Endothelial cell of umbilical vein (primary cell): ENCODE measurements around the gene GFPT1. TPM values are rescaled to one million over a fixed set of nuclear protein-coding genes. Genes with fewer than 3 reads are reported as not detected.

Source experiments
- BruUV-seq: library from RNA; stranded (reverse); fragments of 400-500 nt; replicated peaks from 2 replicates; lab custom pipeline; 2021; lab: Mats Ljungman, UMichigan
- CTCF ChIA-PET: fragments of 300-600, 350-600 bp; sonication (Branson Sonifier 250); formaldehyde crosslinking; loops from one replicate; lab custom pipeline; 2021; ENCODE audit warnings: antibody characterized with exemption, inconsistent platforms; lab: Charles Lee
- POLR2A ChIA-PET: fragments of 300-600, 350-600 bp; sonication (Branson Sonifier 250); formaldehyde crosslinking; loops from one replicate; lab custom pipeline; 2021; ENCODE audit warnings: antibody characterized with exemption, inconsistent platforms; lab: Charles Lee
- DNase-seq: peaks from one replicate; pipeline ENCODE4 v3.0.0-alpha.2; 2011; ENCODE audit warnings: low read depth, low spot score
- FAIRE-seq: peaks from 2 replicates; lab custom pipeline; 2011; peaks lifted over from hg19 to GRCh38; lab: Jason Lieb, UNC
- H2AFZ ChIP-seq: 2 replicates; pipeline ENCODE4 v1.6.0; 2012; ENCODE audit warnings: low read depth, low read length, control low read depth, inconsistent platforms
- H3K27ac ChIP-seq: 2 replicates; pipeline ENCODE4 v1.5.1; 2011; ENCODE audit warnings: low read depth, mild to moderate bottlenecking, control low read depth, low read length, moderate library complexity; ENCODE audit not compliant: insufficient read depth
- H3K27me3 ChIP-seq, 2 experiments: 2 replicates each; pipeline versions ENCODE4 v1.6.0 to v1.6.1; 2011; ENCODE audit warnings: low read length in 2 of 2, mixed read lengths in 1 of 2; ENCODE audit not compliant: control insufficient read depth in 2 of 2, insufficient read depth in 2 of 2
- H3K36me3 ChIP-seq, 2 experiments: 2 replicates in 1 of 2; 3 replicates in 1 of 2; pipeline ENCODE4 v1.5.1; 2011; ENCODE audit warnings: low read length in 2 of 2, mild to moderate bottlenecking in 1 of 2, moderate library complexity in 1 of 2; ENCODE audit not compliant: control insufficient read depth in 2 of 2, insufficient read depth in 2 of 2; ENCODE audit errors: extremely low read depth in 1 of 2
- H3K4me1 ChIP-seq: 3 replicates; pipeline ENCODE4 v1.5.1; 2011; ENCODE audit warnings: mild to moderate bottlenecking, low read length; ENCODE audit not compliant: control insufficient read depth, insufficient read depth; ENCODE audit errors: extremely low read depth
- H3K4me2 ChIP-seq: 2 replicates; pipeline ENCODE4 v1.6.1; 2011; ENCODE audit warnings: low read length, control low read depth, mixed read lengths; ENCODE audit not compliant: insufficient read depth
- H3K4me3 ChIP-seq, 3 experiments: fragments of 200-600 bp in 1 of 3; sonication (generic), shearing (Covaris generic) in 1 of 3; replicated peaks in 1 of 3; 2 replicates each; pipeline ENCODE4 v1.5.1; 2011 to 2016; ENCODE audit warnings: control low read depth in 3 of 3, low read length in 3 of 3, mild to moderate bottlenecking in 2 of 3, inconsistent platforms in 1 of 3, low read depth in 1 of 3, moderate library complexity in 1 of 3; ENCODE audit not compliant: insufficient read depth in 1 of 3
- H3K79me2 ChIP-seq: 2 replicates; pipeline ENCODE4 v1.6.0; 2012; ENCODE audit warnings: low read length, inconsistent platforms; ENCODE audit not compliant: control insufficient read depth, insufficient read depth
- H3K9ac ChIP-seq: replicated peaks from 2 replicates; pipeline ENCODE3; 2011; ENCODE audit warnings: low read length, control low read depth; ENCODE audit not compliant: insufficient read depth; ENCODE audit errors: extremely low read depth
- H3K9me1 ChIP-seq: replicated peaks from 3 replicates; pipeline ENCODE4 v1.6.0; 2011; ENCODE audit warnings: mild to moderate bottlenecking, low read length; ENCODE audit not compliant: control insufficient read depth, insufficient read depth; ENCODE audit errors: extremely low read depth
- H3K9me3 ChIP-seq: replicated peaks from 2 replicates; pipeline ENCODE4 v1.5.1; 2012; ENCODE audit warnings: low read length, inconsistent platforms; ENCODE audit not compliant: control insufficient read depth, insufficient read depth
- H4K20me1 ChIP-seq: replicated peaks from 2 replicates; pipeline ENCODE3; 2011; ENCODE audit warnings: mild to moderate bottlenecking, low read length; ENCODE audit not compliant: control insufficient read depth, insufficient read depth; ENCODE audit errors: extremely low read depth
- EZH2 ChIP-seq: IDR thresholded peaks from 2 replicates; pipeline ENCODE4 v1.6.1; 2012; ENCODE audit warnings: borderline replicate concordance, low read depth, mild to moderate bottlenecking, moderate library complexity, low read length, inconsistent platforms; ENCODE audit not compliant: severe bottlenecking
- FOS ChIP-seq: IDR thresholded peaks from 2 replicates; pipeline ENCODE4 v1.6.1; 2011; ENCODE audit warnings: mild to moderate bottlenecking, low read length, moderate library complexity, borderline replicate concordance; ENCODE audit not compliant: insufficient read depth
- GATA2 ChIP-seq: IDR thresholded peaks from 2 replicates; pipeline ENCODE4 v1.7.0; 2011; ENCODE audit warnings: low read depth, mild to moderate bottlenecking, moderate library complexity, mixed read lengths, low read length; ENCODE audit not compliant: insufficient read length, insufficient read depth
- JUN ChIP-seq: IDR thresholded peaks from 2 replicates; pipeline ENCODE4 v1.6.1; 2011; ENCODE audit warnings: borderline replicate concordance, low read depth; ENCODE audit not compliant: insufficient read length, insufficient read depth
- MYC ChIP-seq: IDR thresholded peaks from one replicate; pipeline ENCODE4 v1.6.1; 2011; ENCODE audit warnings: mild to moderate bottlenecking, low read depth, low read length
- POLR2A ChIP-seq: IDR thresholded peaks from 2 replicates; pipeline ENCODE4 v1.6.1; 2012; ENCODE audit warnings: low read depth, mild to moderate bottlenecking, control low read depth, low read length
- POLR2AphosphoS5 ChIP-seq: IDR thresholded peaks from 2 replicates; pipeline ENCODE4 v1.6.1; 2012; ENCODE audit warnings: low read depth, mild to moderate bottlenecking, control low read depth, low read length, moderate library complexity; ENCODE audit not compliant: insufficient read depth
- dilution Hi-C: fragments of 300-500 bp; cut with MboI; formaldehyde crosslinking; loops from one replicate; pipeline ENCODE4 v1.15.0; 2019; ENCODE audit warnings: low sequenced_read_pairs; ENCODE audit not compliant: extremely low pct_ligation_motif_present
- intact Hi-C: fragments of 100-400 bp; cut with micrococcal nuclease; formaldehyde crosslinking; loops from one replicate; pipeline ENCODE4 v1.10.0; 2022
- polyA plus RNA-seq, 4 experiments: library from polyadenylated mRNA; depleted of rRNA in 3 of 4; stranded (reverse) in 3 of 4; unstranded in 1 of 4; fragments of >200 nt; gene quantifications; 2 replicates each; pipeline versions ENCODE4 v1.2.1 to v1.2.3, GENCODE V29; 2011 to 2012; ENCODE audit warnings: missing spikeins in 1 of 4
- total RNA-seq: library from RNA; stranded (reverse); gene quantifications from 2 replicates; pipeline ENCODE4 v1.2.3, GENCODE V29; 2021
- TF ChIP-seq, protein P1 (sequence below): IDR thresholded peaks from 2 replicates; pipeline ENCODE4 v1.6.1; 2011; ENCODE audit not compliant: insufficient read depth, insufficient read length
- TF ChIP-seq, protein P2 (sequence below), 2 donors: IDR thresholded peaks; 1 replicate in 1 of 2; 2 replicates in 1 of 2; pipeline ENCODE4 v1.5.1; 2011; ENCODE audit warnings: low read length in 2 of 2, mild to moderate bottlenecking in 2 of 2, moderate library complexity in 2 of 2, control low read depth in 1 of 2, inconsistent platforms in 1 of 2, low read depth in 1 of 2; ENCODE audit not compliant: insufficient read depth in 1 of 2; ENCODE audit errors: extremely low read depth in 1 of 2

GFPT1 gene
- total and polyA plus RNA-seq, 2 donors (not counting 3 experiments of a cell fraction or from before 2014, with no cell fraction given), result 8.8 to 38.7 TPM

DNA sequence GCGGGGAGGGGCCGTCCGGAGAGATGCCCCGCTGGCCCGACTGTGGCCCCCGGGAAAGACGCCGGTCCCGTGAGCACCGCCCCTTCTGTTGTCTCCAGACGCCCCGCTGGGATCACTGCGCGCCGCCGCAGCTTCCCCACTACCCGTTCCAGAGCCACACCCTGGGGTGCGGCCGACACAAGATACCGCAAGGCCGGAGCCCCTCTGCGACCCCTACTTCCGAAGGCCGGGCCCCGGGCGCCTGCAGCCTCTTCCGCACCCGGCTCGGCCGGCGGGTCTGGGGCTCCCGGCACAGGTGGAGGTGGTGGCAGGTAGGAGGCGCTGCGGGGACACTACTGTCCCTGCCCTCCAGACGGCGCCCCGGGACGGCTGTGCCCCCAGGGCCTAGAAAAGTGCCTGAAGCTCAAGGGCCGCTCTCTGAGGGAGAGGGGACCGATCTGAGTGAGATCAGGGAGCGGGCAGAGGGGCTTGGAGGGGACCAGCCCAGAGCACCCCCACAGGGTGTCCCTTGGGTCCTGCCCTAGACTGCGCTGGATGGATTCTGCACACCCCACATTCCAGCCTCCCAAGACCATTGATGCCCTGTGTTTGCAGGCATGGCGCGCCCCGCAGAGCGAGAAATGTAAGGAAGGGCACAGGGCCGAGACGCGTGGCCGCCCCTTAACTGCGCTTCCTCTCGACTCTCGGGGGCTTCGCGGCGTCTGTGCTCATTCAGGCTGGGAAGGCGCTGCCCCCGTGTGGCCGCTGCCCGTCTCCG lies 80.0 kb downstream of the GFPT1 start:
- Histone ChIP-seq H3K36me3 (no peaks in the 10 kb centered on the region), H3K4me3 (peak overlapping the region; percentile 17 to 42 (median 24)), H3K79me2 (no peaks in the 10 kb centered on the region), H3K27me3 (no peaks in the 10 kb centered on the region), H3K27ac (peak overlapping the region; percentile 69), H3K4me1 (peaks cover 9% of the 10 kb centered on the region), H4K20me1 (no peaks in the 10 kb centered on the region), H3K9me1 (no peaks in the 10 kb centered on the region), H3K9ac (peak overlapping the region; percentile 70), H2AFZ (peak overlapping the region; percentile 84), H3K4me2 (peak overlapping the region; percentile 57), H3K9me3 (no peaks in the 10 kb centered on the region)
- dilution Hi-C loops, result no loop called here
- CTCF ChIA-PET, result interaction anchor here (0.6 to 4.2 kb wide), 38 partner anchors 8 to 371 kb away, joined by 3 to 38 read pairs (median 5); partner anchors contain the start of gene ANTXR1
- intact Hi-C loops, result loop anchor here (1.0 to 5.0 kb wide), 10 partner anchors 32 to 364 kb away; partner anchors contain the start of gene ANTXR1
- POLR2A ChIA-PET, result no interaction called here
- TSS peak; percentile 29 for BruUV-seq
- DNase-seq (peak; percentile 76), FAIRE-seq (peak; percentile 89)
- TF ChIP-seq, protein P1, sequence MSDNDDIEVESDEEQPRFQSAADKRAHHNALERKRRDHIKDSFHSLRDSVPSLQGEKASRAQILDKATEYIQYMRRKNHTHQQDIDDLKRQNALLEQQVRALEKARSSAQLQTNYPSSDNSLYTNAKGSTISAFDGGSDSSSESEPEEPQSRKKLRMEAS, result no peak
- TF ChIP-seq POLR2AphosphoS5, result peak; percentile 42
- no peak for TF ChIP-seq MYC
- peak; percentile 15 for TF ChIP-seq POLR2A
- peak; percentile 6 for TF ChIP-seq GATA2
- TF ChIP-seq JUN, result no peak
- TF ChIP-seq, protein P2, sequence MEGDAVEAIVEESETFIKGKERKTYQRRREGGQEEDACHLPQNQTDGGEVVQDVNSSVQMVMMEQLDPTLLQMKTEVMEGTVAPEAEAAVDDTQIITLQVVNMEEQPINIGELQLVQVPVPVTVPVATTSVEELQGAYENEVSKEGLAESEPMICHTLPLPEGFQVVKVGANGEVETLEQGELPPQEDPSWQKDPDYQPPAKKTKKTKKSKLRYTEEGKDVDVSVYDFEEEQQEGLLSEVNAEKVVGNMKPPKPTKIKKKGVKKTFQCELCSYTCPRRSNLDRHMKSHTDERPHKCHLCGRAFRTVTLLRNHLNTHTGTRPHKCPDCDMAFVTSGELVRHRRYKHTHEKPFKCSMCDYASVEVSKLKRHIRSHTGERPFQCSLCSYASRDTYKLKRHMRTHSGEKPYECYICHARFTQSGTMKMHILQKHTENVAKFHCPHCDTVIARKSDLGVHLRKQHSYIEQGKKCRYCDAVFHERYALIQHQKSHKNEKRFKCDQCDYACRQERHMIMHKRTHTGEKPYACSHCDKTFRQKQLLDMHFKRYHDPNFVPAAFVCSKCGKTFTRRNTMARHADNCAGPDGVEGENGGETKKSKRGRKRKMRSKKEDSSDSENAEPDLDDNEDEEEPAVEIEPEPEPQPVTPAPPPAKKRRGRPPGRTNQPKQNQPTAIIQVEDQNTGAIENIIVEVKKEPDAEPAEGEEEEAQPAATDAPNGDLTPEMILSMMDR (IDR thresholded peaks at IDR 0.05; ENCODE audit: extremely low read depth in 1 of 2, insufficient read depth in 1 of 2, low read depth in 1 of 2, low read length in 2 of 2), result peak; percentile 84 to 98
- TF ChIP-seq EZH2, result no peak
- no peak for TF ChIP-seq FOS
